Choroid plexus epithelial cell (primary cell): ENCODE data around the gene F8.

Source experiments
- DNase-seq: peaks from one replicate; pipeline ENCODE4 v3.0.0-alpha.2; 2010; ENCODE audit warnings: low read depth
- H3K4me3 ChIP-seq: 2 replicates; pipeline ENCODE4 v1.5.1; 2011; ENCODE audit warnings: low read depth, mild to moderate bottlenecking, control low read depth, low read length, moderate library complexity
- CTCF ChIP-seq: conservative IDR thresholded peaks from 2 replicates; pipeline ENCODE4 v1.5.1; 2011; ENCODE audit warnings: low read depth, mild to moderate bottlenecking, control low read depth, inconsistent platforms, low read length, moderate library complexity

F8 gene

DNA sequence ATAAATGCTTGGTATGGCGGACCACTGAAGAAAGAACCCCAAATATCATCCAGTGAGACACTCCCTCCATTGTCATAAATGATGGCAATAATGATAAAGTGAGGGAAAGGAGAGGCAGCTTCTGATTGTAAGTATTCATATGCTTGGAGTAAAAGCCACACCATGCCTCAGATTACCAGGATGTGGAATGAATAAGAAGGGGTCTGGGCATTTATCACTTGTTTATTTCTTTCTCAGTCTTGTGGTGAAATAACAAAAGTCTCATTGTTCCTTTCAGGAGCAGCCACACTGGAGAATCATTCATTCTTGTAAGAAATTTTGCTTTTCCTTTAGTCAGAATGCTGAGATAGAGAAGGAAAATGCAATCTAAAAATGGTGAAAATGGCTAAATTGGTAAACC is 21.7 kb downstream of the F8 start:
- DNase-seq = no peak
- no peak for TF ChIP-seq CTCF
- no peak overlapping the region for H3K4me3 ChIP-seq

GRCh38 chrX:154998204-154998880 is 24.2 kb downstream of the F8 start:
- TF ChIP-seq CTCF = no peak
- H3K4me3 ChIP-seq = no peak overlapping the region
- no peak for DNase-seq

- TF ChIP-seq CTCF = no peak
- no peak for DNase-seq
- no peak overlapping the region for H3K4me3 ChIP-seq
These were observed 31.0 kb downstream of the F8 start for GRCh38 chrX:154991476-154991875.

DNA sequence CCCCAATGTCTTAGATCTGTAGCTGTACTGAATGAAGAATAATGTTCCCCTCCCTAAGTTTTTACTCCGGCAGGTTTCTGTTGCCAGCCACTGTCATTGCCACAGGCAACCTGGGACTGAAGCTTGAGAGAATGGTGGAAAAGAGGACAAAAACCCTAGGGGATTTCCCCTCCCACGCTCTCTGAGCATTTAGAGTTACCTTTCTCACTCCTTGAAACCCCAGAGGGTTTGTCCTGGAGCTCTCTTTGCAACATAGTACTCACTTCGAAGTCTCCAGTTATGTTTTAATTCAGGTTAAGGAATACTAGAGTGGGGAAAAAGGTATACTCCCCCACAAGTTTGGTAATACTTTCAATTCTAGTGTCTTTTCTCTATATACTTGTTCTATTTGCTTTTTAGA is 31.5 kb downstream of the F8 start:
- DNase-seq = no peak
- TF ChIP-seq CTCF = no peak
- H3K4me3 ChIP-seq = no peak overlapping the region

DNA sequence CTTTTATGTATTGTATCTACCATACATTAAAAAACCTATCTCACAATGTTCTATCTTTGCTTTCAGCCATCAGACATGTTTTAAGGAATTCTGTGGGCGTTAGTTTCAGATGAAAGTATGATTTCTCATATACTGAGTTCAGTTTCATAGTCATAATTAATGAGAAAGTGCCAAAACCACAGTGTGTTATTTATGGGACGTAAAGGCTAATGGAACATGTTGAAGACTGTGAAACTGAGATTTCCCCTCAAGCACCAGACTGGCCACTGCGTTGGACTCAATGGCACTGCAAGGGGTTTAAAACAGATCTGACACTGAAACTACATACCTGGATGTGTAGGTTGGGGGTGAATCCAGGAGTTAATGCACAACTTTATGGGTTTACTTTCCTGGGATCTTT is 32.0 kb downstream of the F8 start:
- TF ChIP-seq CTCF = no peak
- no peak for DNase-seq

DNA sequence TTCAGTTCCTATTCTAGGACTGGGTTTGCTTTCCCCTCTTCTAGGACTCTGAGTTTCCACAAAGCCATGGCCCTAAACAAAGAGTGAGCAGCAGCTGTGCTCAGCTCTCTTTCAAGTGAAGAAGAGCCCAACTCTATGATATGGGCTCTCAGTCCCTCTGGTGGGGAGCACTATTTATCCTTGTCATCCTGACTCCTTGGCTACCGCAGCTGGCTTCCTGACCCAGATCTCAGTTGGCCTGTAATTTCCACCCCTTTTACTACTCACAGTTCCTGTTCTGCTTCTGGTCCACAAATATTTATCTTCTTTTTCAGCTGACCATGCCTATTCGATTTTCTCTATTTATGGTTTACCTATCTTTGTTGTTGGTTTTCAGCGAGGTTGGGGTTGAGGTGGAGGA is 33.8 kb downstream of the F8 start:
- no peak overlapping the region for H3K4me3 ChIP-seq
- no peak for DNase-seq
- no peak for TF ChIP-seq CTCF

More for the DNA sequence above, 32.0 kb downstream of the F8 start:
- no peak overlapping the region for H3K4me3 ChIP-seq

- H3K4me3 ChIP-seq = no peak overlapping the region
- DNase-seq = no peak
- TF ChIP-seq CTCF = no peak
These were observed 34.6 kb downstream of the F8 start for GRCh38 chrX:154987940-154988339.
